ENCODE data around the gene TCL1A.

The TCL1A gene

GRCh38 chr14:95703805-95704204 is 10.1 kb downstream of the TCL1A start:
- DNase-seq, result no peak

GRCh38 chr14:95703341-95703740 is 10.6 kb downstream of the TCL1A start:
- no peak for DNase-seq

- no peak for DNase-seq
Measured at GRCh38 chr14:95701846-95702221, 12.1 kb downstream of the TCL1A start.

- no peak for DNase-seq
Measured at GRCh38 chr14:95700221-95700976, 13.5 kb downstream of the TCL1A start.

- no peak for DNase-seq
Measured at GRCh38 chr14:95699412-95699811, 14.5 kb downstream of the TCL1A start.

- DNase-seq, result no peak
Measured at GRCh38 chr14:95698287-95698686, 15.6 kb downstream of the TCL1A start.

- DNase-seq, result no peak
Measured at GRCh38 chr14:95697764-95698163, 16.2 kb downstream of the TCL1A start.

GRCh38 chr14:95696741-95697140 is 17.2 kb downstream of the TCL1A start:
- DNase-seq, result no peak

- no peak for DNase-seq
Measured at GRCh38 chr14:95695913-95696312, 18.0 kb downstream of the TCL1A start.

- DNase-seq, result no peak
Measured at GRCh38 chr14:95695051-95695450, 18.9 kb downstream of the TCL1A start.

GRCh38 chr14:95692109-95692508 is 21.8 kb downstream of the TCL1A start:
- DNase-seq, result no peak

GRCh38 chr14:95691591-95691990 is 22.3 kb downstream of the TCL1A start:
- DNase-seq, result no peak

GRCh38 chr14:95690815-95691214 is 23.1 kb downstream of the TCL1A start:
- DNase-seq, result no peak

- no peak for DNase-seq
Measured at GRCh38 chr14:95689441-95689840, 24.5 kb downstream of the TCL1A start.

GRCh38 chr14:95686935-95687334 is 27.0 kb downstream of the TCL1A start:
- no peak for DNase-seq

GRCh38 chr14:95685978-95686922 is 27.7 kb downstream of the TCL1A start, which contains the start of gene TCL1B:
Gene TCL1B (plus strand): TSS chr14:95686426. CDS start chr14:95686468, 42 bp downstream.
- no peak for DNase-seq

GRCh38 chr14:95683793-95684192 is 30.1 kb downstream of the TCL1A start:
- no peak for DNase-seq

GRCh38 chr14:95681153-95681552 is 32.8 kb downstream of the TCL1A start:
- no peak for DNase-seq

GRCh38 chr14:95679998-95680735 is 33.8 kb downstream of the TCL1A start:
- no peak for DNase-seq

- no peak for DNase-seq
Measured at GRCh38 chr14:95679148-95679815, 34.6 kb downstream of the TCL1A start.

GRCh38 chr14:95677179-95677835 is 36.6 kb downstream of the TCL1A start:
- no peak for DNase-seq

- no peak for DNase-seq
Measured at GRCh38 chr14:95675486-95675885, 38.4 kb downstream of the TCL1A start.

All from femur (tissue), 1 donor.